ENCODE measurements around the gene STX8.

The STX8 gene

GRCh38 chr17:9200699-9201359 is 374.8 kb downstream of the STX8 start:
- no peak for TF ChIP-seq CTCF (IDR thresholded peaks at IDR 0.05)
